Right lobe of liver (tissue), 6 donors: ENCODE measurements around the gene ZPLD1. TPM values are rescaled to one million over a fixed set of nuclear protein-coding genes. Genes with fewer than 3 reads are reported as not detected.

Experiments
- ATAC-seq, 4 donors: fragments of 200-7000 bp; cut with Tn5 transposase; one replicate each; pipeline ENCODE4 v1.9.1; 2020; ENCODE audit warnings: mild to moderate bottlenecking in 4 of 4, moderate library complexity in 4 of 4
- DNase-seq, 3 donors: peaks; one replicate each; pipeline ENCODE4 v3.0.0-alpha.2; 2020
- H3K27ac ChIP-seq, 3 donors: fragments of 200-600 bp; one replicate each; pipeline ENCODE4 v1.8.0; 2022
- H3K27me3 ChIP-seq, 2 donors: fragments of 200-600 bp; one replicate each; pipeline ENCODE4 v1.8.0; 2022
- H3K36me3 ChIP-seq, 4 donors: fragments of 200-600 bp; sonication (generic) in 1 of 4; one replicate each; pipeline versions ENCODE4 v1.5.1 to v1.8.0; 2017 to 2022; ENCODE audit warnings: control low read depth in 1 of 4
- H3K4me1 ChIP-seq, 4 donors: fragments of 200-600 bp; sonication (generic) in 1 of 4; one replicate each; pipeline versions ENCODE4 v1.5.1 to v1.8.0; 2017 to 2022; ENCODE audit warnings: control low read depth in 1 of 4
- H3K4me3 ChIP-seq, 3 donors: fragments of 200-600 bp; one replicate each; pipeline ENCODE4 v1.8.0; 2022
- H3K9me3 ChIP-seq, 4 donors: fragments of 200-600 bp; sonication (generic) in 1 of 4; one replicate each; pipeline versions ENCODE4 v1.5.1 to v1.8.0; 2017 to 2022; ENCODE audit warnings: control low read depth in 1 of 4
- CTCF ChIP-seq, 4 donors: fragments of 200-600 bp in 3 of 4; fragments of 450-650 bp in 1 of 4; IDR thresholded peaks; one replicate each; pipeline versions ENCODE4 v1.5.1 to v1.8.0; 2016 to 2022; ENCODE audit warnings: antibody characterized with exemption in 4 of 4, mild to moderate bottlenecking in 2 of 4
- POLR2A ChIP-seq: fragments of 450-650 bp; IDR thresholded peaks from one replicate; pipeline ENCODE4 v1.6.1; 2017; ENCODE audit warnings: antibody characterized with exemption, mild to moderate bottlenecking
- WGBS: methylation state at CpG from one replicate; pipeline ENCODE4 v1.1.6; 2018; ENCODE audit warnings: low coverage, low lambda C conversion rate; ENCODE audit not compliant: insufficient coverage; ENCODE audit errors: missing lambda C conversion rate; 5-methylcytosine and 5-hydroxymethylcytosine counted together
- intact Hi-C, 2 donors: fragments of 100-400 bp; cut with DNase I; formaldehyde crosslinking; loops; one replicate each; pipeline versions ENCODE4 v1.11.2 to v1.14.1; 2022
- total RNA-seq, 6 experiments: library from RNA; depleted of rRNA in 2 of 6; stranded (reverse); fragments of >200 nt in 2 of 6; fragmentation: NEBNext Ultra II Directional in 3 of 6; extraction: Animal tissue kit (Norgen Biotek cat#: 25700) in 3 of 6; gene quantifications; one replicate each; pipeline versions ENCODE4 v1.1.0 to v1.2.4, GENCODE V29; 2016 to 2023
- donor health status: DM: no; HTN: yes; CAD: no.
- donor health status: DM: no; HTN: no; CAD: no.
- donor health status: DM: no; HTN: no; CAD: no.
- donor health status: DM: no; HTN: yes; CAD: no.
- donor health status: DM: no; HTN: yes; CAD: no.

ZPLD1 gene
- total RNA-seq, 6 experiments from 2014 or later, result 0.04 to 0.12 (median 0.07) TPM; not detected in 2

GRCh38 chr3:102484363-102484762 is 49.5 kb downstream of the ZPLD1 start:
- no peaks in the 10 kb centered on the region for H3K27me3 ChIP-seq
- WGBS, result 37% methylated on average over 3 of the region's 3 CpGs
- intact Hi-C loops, result no loop called here

GRCh38 chr3:102485701-102486100 is 50.9 kb downstream of the ZPLD1 start:
- H3K4me1 ChIP-seq, result no peaks in the 10 kb centered on the region
- WGBS, result 56% methylated on average over 2 of the region's 2 CpGs
- no peak overlapping the region for H3K4me3 ChIP-seq
- H3K36me3 ChIP-seq, result no peaks in the 10 kb centered on the region
- ATAC-seq, result no peak
- H3K27ac ChIP-seq, result no peak overlapping the region
- H3K27me3 ChIP-seq, result no peaks in the 10 kb centered on the region
- no peaks in the 10 kb centered on the region for H3K9me3 ChIP-seq
- intact Hi-C loops, result no loop called here
- no peak for DNase-seq
- TF ChIP-seq CTCF (IDR thresholded peaks at IDR 0.05) (no peak), POLR2A (no peak)

More at GRCh38 chr3:102484363-102484762, 49.5 kb downstream of the ZPLD1 start:
- Histone ChIP-seq H3K9me3 (no peaks in the 10 kb centered on the region), H3K27ac (no peak overlapping the region), H3K4me1 (no peaks in the 10 kb centered on the region), H3K4me3 (no peak overlapping the region), H3K36me3 (no peaks in the 10 kb centered on the region)
- TF ChIP-seq CTCF (IDR thresholded peaks at IDR 0.05) (no peak), POLR2A (no peak)
- DNase-seq (no peak), ATAC-seq (no peak)

- intact Hi-C loops, result no loop called here
- TF ChIP-seq CTCF (IDR thresholded peaks at IDR 0.05) (no peak), POLR2A (no peak)
- no peak for DNase-seq
Observed at GRCh38 chr3:102488331-102488730, 53.5 kb downstream of the ZPLD1 start.

GRCh38 chr3:102492300-102492699 is 57.5 kb downstream of the ZPLD1 start:
- no peaks in the 10 kb centered on the region for H3K4me1 ChIP-seq
- H3K4me3 ChIP-seq, result no peak overlapping the region
- no peak overlapping the region for H3K27ac ChIP-seq
- no peak for DNase-seq
- H3K27me3 ChIP-seq, result no peaks in the 10 kb centered on the region
- H3K9me3 ChIP-seq, result no peaks in the 10 kb centered on the region
- no peaks in the 10 kb centered on the region for H3K36me3 ChIP-seq
- ATAC-seq, result no peak
- 73% methylated on average over 2 of the region's 8 CpGs for WGBS
- intact Hi-C loops, result no loop called here
- no peak for TF ChIP-seq CTCF (IDR thresholded peaks at IDR 0.05)

More at GRCh38 chr3:102488331-102488730, 53.5 kb downstream of the ZPLD1 start:
- H3K27ac ChIP-seq, result no peak overlapping the region
- H3K4me1 ChIP-seq, result no peaks in the 10 kb centered on the region
- no peaks in the 10 kb centered on the region for H3K36me3 ChIP-seq
- no peak for ATAC-seq
- H3K4me3 ChIP-seq, result no peak overlapping the region
- no peaks in the 10 kb centered on the region for H3K27me3 ChIP-seq
- H3K9me3 ChIP-seq, result no peaks in the 10 kb centered on the region

GRCh38 chr3:102497571-102497970 is 62.8 kb downstream of the ZPLD1 start:
- H3K4me3 ChIP-seq, result no peak overlapping the region
- no peaks in the 10 kb centered on the region for H3K36me3 ChIP-seq
- ATAC-seq, result no peak
- TF ChIP-seq POLR2A, result no peak
- TF ChIP-seq CTCF (IDR thresholded peaks at IDR 0.05), result no peak
- H3K4me1 ChIP-seq, result no peaks in the 10 kb centered on the region
- no peak for DNase-seq
- H3K27ac ChIP-seq, result no peak overlapping the region
- 66% methylated on average over 3 of the region's 3 CpGs for WGBS
- intact Hi-C loops, result no loop called here
- no peaks in the 10 kb centered on the region for H3K27me3 ChIP-seq
- H3K9me3 ChIP-seq, result no peaks in the 10 kb centered on the region
